Right lobe of liver (tissue), 4 donors: Measurements from ENCODE around the gene PRKAB1.

Experiments used
- CTCF ChIP-seq, 4 donors: fragments of 200-600 bp in 3 of 4; fragments of 450-650 bp in 1 of 4; IDR thresholded peaks; one replicate each; pipeline versions ENCODE4 v1.5.1 to v1.8.0; 2016 to 2022; ENCODE audit warnings: antibody characterized with exemption in 4 of 4, mild to moderate bottlenecking in 2 of 4
- POLR2A ChIP-seq: fragments of 450-650 bp; IDR thresholded peaks from one replicate; pipeline ENCODE4 v1.6.1; 2017; ENCODE audit warnings: antibody characterized with exemption, mild to moderate bottlenecking
- donor health status: DM: no; HTN: no; CAD: no.
- donor health status: DM: no; HTN: no; CAD: no.
- donor health status: DM: no; HTN: yes; CAD: no.

- no peak for TF ChIP-seq CTCF (IDR thresholded peaks at IDR 0.05)
- no peak for TF ChIP-seq POLR2A
These were observed 14.8 kb downstream of the PRKAB1 start for GRCh38 chr12:119682639-119683252.
